GM21381 (cell line): ENCODE results near the gene CNTROB.
A peak's percentile ranks its signal among the peaks of the same experiment; 100 is the strongest.
"Not testable (repeated sequence)": the region's sequence is repeated elsewhere in the genome, so short reads cannot be mapped to it uniquely, and the experiment has no call there.

ENCODE experiments used
- ATAC-seq: cut with Tn5 transposase; IDR thresholded peaks from one replicate; pipeline ENCODE4 v1.9.1; 2021; ENCODE audit warnings: mild to moderate bottlenecking, moderate library complexity; ENCODE audit not compliant: unreplicated experiment

Gene CNTROB

DNA sequence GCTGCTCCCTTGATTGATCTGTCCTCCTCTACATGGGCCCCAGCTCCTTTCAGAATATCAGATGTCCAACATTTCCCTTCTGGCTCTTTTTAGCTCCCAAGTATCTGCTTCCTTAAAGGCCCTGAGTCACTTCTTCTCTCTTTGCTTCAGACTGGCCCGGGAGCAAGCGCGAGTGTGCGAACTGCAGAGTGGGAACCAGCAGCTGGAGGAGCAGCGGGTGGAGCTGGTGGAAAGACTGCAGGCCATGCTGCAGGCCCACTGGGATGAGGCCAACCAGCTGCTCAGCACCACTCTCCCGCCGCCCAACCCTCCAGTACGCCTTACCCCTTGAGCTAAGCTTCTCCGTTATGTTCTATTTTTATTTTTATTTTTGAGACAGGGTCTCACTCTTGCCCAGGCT is 12.3 kb downstream of the CNTROB start:
- no peak for ATAC-seq

- ATAC-seq = no peak
Observed at GRCh38 chr17:7945651-7946050, 13.6 kb downstream of the CNTROB start.

GRCh38 chr17:7946441-7946840 is 14.4 kb downstream of the CNTROB start:
- ATAC-seq = no peak

- ATAC-seq = no peak
Observed at GRCh38 chr17:7947651-7948050, 15.6 kb downstream of the CNTROB start.

GRCh38 chr17:7950578-7950977 is 18.6 kb downstream of the CNTROB start:
- ATAC-seq = no peak

DNA sequence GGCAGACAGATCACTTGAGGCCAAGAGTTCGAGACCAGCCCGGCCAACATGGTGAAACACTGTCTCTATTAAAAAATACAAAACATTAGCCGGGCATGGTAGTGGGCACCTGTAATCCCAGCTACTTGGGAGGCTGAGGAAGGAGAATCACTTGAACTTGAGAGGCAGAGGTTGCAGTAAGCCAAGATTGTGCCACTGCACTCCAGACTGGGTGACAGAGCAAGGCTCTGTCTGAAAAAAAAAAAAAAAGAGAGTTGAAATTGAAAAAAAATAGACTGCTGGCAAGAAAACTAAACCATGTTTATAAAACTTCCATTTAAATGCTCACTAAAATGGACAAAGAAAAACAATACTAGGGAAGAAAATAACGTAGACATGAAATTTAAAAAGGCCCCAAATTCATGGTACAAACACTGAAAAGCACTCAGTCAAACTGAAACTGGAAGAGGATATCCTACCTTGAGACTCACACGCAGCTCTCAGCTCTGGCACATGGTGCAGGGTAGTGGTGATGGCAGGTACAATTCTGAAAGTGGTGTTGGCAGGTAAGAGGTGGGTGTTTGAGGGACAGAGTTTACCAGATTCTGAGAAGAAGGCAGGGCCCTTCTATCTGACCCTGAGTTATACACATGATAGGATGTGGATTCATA is 19.3 kb downstream of the CNTROB start:
- ATAC-seq = peak; percentile 72

DNA sequence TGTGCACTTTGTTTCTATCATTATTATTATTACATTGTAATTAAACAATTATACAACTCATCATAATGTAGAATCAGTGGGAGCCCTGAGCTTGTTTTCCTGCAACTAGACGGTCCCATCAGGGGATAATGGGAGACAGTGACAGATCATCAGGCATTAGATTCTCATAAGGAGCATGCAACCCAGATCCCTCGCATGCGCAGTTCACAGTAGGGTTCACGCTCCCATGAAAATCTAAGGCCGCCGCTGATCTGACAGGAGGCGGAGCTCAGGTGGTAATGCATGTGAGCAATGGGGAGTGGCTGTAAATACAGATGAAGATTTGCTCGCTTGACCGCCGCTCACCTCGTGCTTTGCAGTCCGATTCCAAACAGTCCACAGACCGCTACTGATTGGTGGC is 21.3 kb downstream of the CNTROB start:
- not testable (repeated sequence) for ATAC-seq

DNA sequence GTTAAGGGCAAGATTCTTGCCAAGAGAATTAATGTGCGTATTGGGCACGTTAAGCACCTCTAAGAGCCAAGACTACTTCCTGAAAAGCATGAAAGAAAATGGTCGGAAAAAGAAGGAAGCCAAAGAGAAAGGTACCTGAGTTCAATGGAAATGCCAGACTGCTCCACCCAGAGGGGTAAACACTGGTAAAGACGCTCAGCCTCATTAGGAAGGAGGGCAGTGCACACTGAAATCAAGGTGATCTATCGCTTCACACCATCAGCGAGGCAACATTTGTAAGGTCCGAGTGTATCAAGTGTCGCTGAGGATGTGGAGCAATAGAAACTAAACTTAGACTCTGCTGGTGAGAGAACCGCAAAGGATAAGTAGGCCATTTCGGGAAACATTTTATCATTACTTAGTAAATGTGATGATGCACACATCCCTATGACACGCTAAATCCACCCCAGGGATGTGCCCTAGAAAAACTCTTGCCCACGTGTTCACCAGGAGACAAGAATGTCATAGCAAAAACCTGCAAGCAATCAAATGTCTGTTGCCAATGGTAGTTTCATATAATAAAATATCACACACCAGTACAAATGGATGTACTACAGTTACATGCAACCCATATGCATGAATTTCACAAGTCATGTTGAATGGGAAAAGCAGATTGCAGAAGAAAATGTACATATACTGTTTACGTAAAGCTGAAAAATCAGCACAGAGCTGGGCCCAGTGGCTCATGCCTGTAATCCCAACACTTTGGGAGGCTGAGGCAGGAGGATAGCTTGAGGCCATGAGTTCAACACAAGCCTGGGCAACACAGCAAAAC is 23.6 kb downstream of the CNTROB start:
- ATAC-seq = no peak

GRCh38 chr17:7956228-7956965 is 24.4 kb downstream of the CNTROB start:
- ATAC-seq = no peak

GRCh38 chr17:7959503-7960253 is 27.7 kb downstream of the CNTROB start:
- no peak for ATAC-seq

GRCh38 chr17:7961421-7961820 is 29.4 kb downstream of the CNTROB start:
- ATAC-seq = no peak

DNA sequence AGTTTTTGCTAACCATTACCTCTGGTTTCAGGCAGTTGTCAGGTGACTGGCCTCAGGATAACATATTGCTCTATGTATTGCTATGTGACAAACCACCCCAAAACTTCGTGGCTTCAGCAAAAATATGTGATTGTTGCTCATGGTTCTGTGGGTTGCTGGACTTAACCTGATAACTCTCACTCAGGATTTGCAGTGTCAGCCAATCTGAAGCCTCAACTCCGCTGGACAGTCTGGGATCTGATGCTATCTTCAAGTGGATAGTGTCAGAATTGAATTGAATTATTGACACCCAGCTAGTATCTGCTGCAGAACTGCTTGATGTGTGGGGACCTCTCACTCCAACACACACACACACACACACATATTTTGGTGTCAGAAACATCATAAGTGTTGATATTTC is 35.7 kb downstream of the CNTROB start:
- ATAC-seq = no peak

- no peak for ATAC-seq
Observed at GRCh38 chr17:7969433-7969832, 37.4 kb downstream of the CNTROB start.

DNA sequence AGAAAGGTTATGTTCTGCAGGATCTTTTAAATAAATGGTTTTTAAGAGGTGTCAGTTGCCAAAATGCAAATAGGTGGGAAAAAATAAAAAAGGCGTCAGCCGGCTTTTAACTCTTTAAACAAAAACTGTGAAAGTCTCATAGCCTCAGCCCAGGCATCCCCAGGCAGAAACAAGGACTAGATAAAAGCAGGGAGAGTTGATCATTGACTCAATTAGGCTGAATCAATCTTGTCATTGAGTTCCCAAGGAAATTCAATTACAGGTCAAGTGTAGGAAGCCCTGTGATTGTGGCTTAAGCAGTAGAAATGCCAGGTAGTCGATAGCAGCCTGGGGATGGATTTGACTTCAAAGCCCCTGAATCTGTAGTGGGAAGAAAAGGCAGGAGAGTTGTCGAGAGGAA is 39.6 kb downstream of the CNTROB start:
- no peak for ATAC-seq

DNA sequence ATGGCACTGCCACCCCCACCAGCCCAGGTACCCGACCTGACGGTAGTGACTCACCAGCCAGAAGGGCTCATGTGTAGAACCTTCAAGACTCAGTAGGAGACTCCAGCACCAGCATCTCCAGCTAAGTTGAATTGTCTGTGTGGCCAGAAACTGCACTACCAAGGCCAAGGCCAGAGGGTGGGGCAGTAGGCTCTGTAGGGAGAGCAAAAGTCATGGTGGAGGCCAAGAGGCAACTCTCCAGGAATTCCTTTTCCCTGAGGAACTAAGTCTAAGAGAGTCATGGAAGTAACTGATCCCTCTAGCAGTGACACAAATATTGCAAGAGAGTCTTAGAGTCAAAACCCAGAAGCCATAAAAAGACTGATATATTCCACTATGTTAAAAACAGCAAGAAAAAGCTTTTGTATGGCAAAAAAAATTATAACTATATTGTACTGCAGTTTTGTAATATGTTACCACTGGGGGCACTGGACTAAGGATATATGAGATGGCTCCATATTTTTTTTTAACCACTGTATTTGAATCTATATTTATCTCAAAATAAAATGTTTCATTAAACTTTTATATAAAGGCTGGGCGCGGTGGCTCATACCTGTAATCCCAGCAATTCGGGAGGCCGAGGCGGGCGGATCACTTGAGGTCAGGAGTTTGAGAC is 40.3 kb downstream of the CNTROB start:
- ATAC-seq = no peak

- ATAC-seq = no peak
Observed at GRCh38 chr17:7974638-7975131, 42.7 kb downstream of the CNTROB start.

GRCh38 chr17:7977039-7977438 is 45.0 kb downstream of the CNTROB start:
- ATAC-seq = no peak

DNA sequence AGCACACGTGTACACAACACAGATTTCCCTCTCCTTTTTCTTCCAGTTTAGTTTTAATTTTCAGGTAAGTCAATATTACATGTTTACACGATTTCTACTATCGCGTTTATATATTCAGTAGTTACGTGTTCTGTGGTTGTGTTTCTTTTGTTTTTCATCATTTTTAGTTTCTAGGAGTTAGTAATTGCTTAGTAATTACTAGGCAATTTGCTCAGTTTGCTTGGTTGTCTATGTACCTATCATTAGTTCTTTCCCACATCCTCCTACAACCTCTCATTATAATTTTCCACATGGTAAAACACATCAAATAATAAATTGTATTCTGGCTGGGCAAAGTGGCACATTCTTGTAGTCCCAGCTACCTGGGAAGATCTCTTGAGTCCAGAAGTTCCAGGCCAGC is 45.8 kb downstream of the CNTROB start:
- no peak for ATAC-seq

DNA sequence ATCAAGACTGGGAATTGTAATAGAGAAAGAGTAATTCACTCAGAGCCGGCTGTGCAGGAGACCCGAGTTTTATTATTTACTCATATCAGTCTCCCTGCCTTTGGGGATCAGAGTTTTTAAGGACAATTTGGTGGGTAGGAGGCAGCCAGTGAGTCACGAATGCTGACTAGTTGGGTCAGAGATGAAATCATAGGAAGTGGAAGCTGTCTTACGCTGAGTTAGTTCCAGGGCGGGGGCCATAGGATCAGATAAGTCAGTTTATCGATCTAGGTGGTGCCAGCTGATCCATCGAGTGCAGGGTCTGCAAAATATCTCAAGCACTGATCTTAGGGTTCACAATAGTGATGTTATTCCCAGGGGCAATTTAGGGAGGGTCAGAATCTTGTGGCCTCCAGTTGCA is 50.2 kb downstream of the CNTROB start:
- no peak for ATAC-seq

DNA sequence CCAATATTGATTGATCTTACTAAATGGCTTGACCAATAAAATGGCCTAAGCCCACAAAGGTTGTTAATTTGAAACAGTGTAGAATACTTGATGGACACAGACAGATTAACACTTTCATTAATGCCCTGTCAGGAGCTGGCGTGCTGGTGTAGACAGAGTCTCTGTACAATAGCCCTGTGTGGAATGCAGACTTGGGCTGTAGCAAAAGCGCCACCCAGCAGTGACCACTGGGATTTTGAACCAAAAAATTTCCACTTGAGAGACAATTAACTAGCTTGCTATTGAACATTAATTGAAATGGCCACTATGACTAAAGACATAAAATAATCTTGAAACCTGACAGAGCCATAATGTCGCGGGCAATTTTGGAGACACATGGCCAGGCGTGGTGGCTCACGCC is 50.7 kb downstream of the CNTROB start:
- no peak for ATAC-seq
